Mesothelial cell of epicardium (in vitro differentiated cells): Measurements from ENCODE around the gene CUL4A. TPM values are rescaled to one million over a fixed set of nuclear protein-coding genes. Genes with fewer than 3 reads are reported as not detected.

Experiments used
- DNase-seq, 2 experiments: peaks; one replicate each; pipeline ENCODE4 v3.0.0; 2021; ENCODE audit warnings: low spot score in 2 of 2; ENCODE audit not compliant: unreplicated experiment in 2 of 2
- H3K27ac Mint-ChIP-seq: 2 replicates; pipeline ENCODE4 v1.8.0; 2021; ENCODE audit warnings: mixed read lengths
- H3K27me3 Mint-ChIP-seq: 2 replicates; pipeline ENCODE4 v1.8.0; 2021; ENCODE audit warnings: low read depth, mixed read lengths
- H3K36me3 Mint-ChIP-seq: 2 replicates; pipeline ENCODE4 v1.8.0; 2021; ENCODE audit warnings: mixed read lengths
- H3K4me1 Mint-ChIP-seq: 2 replicates; pipeline ENCODE4 v1.8.0; 2021; ENCODE audit warnings: mixed read lengths
- H3K4me3 Mint-ChIP-seq: 2 replicates; pipeline ENCODE4 v1.8.0; 2021; ENCODE audit warnings: mild to moderate bottlenecking, moderate library complexity, mixed read lengths
- H3K9me3 Mint-ChIP-seq: 2 replicates; pipeline ENCODE4 v1.8.0; 2021; ENCODE audit warnings: mixed read lengths
- CTCF ChIP-seq: fragments of 200-600 bp; sonication (generic); IDR thresholded peaks from one replicate; pipeline ENCODE4 v1.5.0; 2021; ENCODE audit warnings: antibody characterized with exemption; ENCODE audit not compliant: unreplicated experiment
- total RNA-seq: library from RNA; stranded (reverse); gene quantifications from 3 replicates; pipeline ENCODE4 v1.2.1, GENCODE V29; 2021

Gene CUL4A
- total RNA-seq, 1 donor from 2014 or later, result 79.8 TPM

GRCh38 chr13:113231306-113232207 is 22.1 kb downstream of the CUL4A start:
- no peaks in the 10 kb centered on the region for H3K9me3 Mint-ChIP-seq
- no peaks in the 10 kb centered on the region for H3K27me3 Mint-ChIP-seq
- peaks cover 27% of the 10 kb centered on the region for H3K36me3 Mint-ChIP-seq
- no peaks in the 10 kb centered on the region for H3K4me1 Mint-ChIP-seq
- no peak overlapping the region for H3K27ac Mint-ChIP-seq
- TF ChIP-seq CTCF, result no peak
- no peak overlapping the region for H3K4me3 Mint-ChIP-seq
- DNase-seq, result no peak

- Mint-ChIP-seq H3K4me3 (no peak overlapping the region), H3K36me3 (peaks cover 24% of the 10 kb centered on the region), H3K9me3 (no peaks in the 10 kb centered on the region), H3K4me1 (no peaks in the 10 kb centered on the region), H3K27me3 (no peaks in the 10 kb centered on the region), H3K27ac (no peak overlapping the region)
- DNase-seq, result no peak
- no peak for TF ChIP-seq CTCF
These were observed 23.0 kb downstream of the CUL4A start for GRCh38 chr13:113232208-113233003.

GRCh38 chr13:113233101-113233500 is 23.7 kb downstream of the CUL4A start:
- H3K27me3 Mint-ChIP-seq, result no peaks in the 10 kb centered on the region
- no peaks in the 10 kb centered on the region for H3K4me1 Mint-ChIP-seq
- no peak for TF ChIP-seq CTCF
- H3K27ac Mint-ChIP-seq, result no peak overlapping the region
- no peaks in the 10 kb centered on the region for H3K9me3 Mint-ChIP-seq
- H3K4me3 Mint-ChIP-seq, result no peak overlapping the region
- H3K36me3 Mint-ChIP-seq, result peaks cover 21% of the 10 kb centered on the region
- DNase-seq, result no peak

GRCh38 chr13:113238536-113238935 is 29.1 kb downstream of the CUL4A start:
- Mint-ChIP-seq H3K36me3 (peaks cover 25% of the 10 kb centered on the region), H3K4me1 (no peaks in the 10 kb centered on the region), H3K4me3 (no peak overlapping the region), H3K27ac (no peak overlapping the region), H3K9me3 (no peaks in the 10 kb centered on the region), H3K27me3 (no peaks in the 10 kb centered on the region)
- no peak for DNase-seq
- no peak for TF ChIP-seq CTCF

GRCh38 chr13:113239357-113239756 is 29.9 kb downstream of the CUL4A start:
- H3K27ac Mint-ChIP-seq, result no peak overlapping the region
- peaks cover 29% of the 10 kb centered on the region for H3K36me3 Mint-ChIP-seq
- no peaks in the 10 kb centered on the region for H3K27me3 Mint-ChIP-seq
- DNase-seq, result no peak
- H3K4me3 Mint-ChIP-seq, result no peak overlapping the region
- no peak for TF ChIP-seq CTCF
- no peaks in the 10 kb centered on the region for H3K4me1 Mint-ChIP-seq
- no peaks in the 10 kb centered on the region for H3K9me3 Mint-ChIP-seq
